Ishikawa (cell line): ENCODE results near the gene TFRC.

Experiments
- CEBPB ChIP-seq: IDR thresholded peaks from 2 replicates; pipeline ENCODE4 v1.6.1; 2012
- CREB1 ChIP-seq: IDR thresholded peaks from 2 replicates; pipeline ENCODE4 v1.6.1; 2012; ENCODE audit warnings: low read depth
- EGR1 ChIP-seq: IDR thresholded peaks from 2 replicates; pipeline ENCODE4 v1.6.1; 2012
- EP300 ChIP-seq: IDR thresholded peaks from 2 replicates; pipeline ENCODE4 v1.6.1; 2012; ENCODE audit warnings: borderline replicate concordance
- FOXM1 ChIP-seq: IDR thresholded peaks from 2 replicates; pipeline ENCODE4 v1.6.1; 2012; ENCODE audit warnings: low read depth, borderline replicate concordance
- MAX ChIP-seq: IDR thresholded peaks from 2 replicates; pipeline ENCODE4 v1.6.1; 2012
- NFIC ChIP-seq: IDR thresholded peaks from 2 replicates; pipeline ENCODE4 v1.6.1; 2012
- RAD21 ChIP-seq: IDR thresholded peaks from 2 replicates; pipeline ENCODE4 v1.6.1; 2012; ENCODE audit warnings: low read depth
- REST ChIP-seq: IDR thresholded peaks from 2 replicates; pipeline ENCODE4 v1.6.1; 2012; ENCODE audit warnings: low read depth, mild to moderate bottlenecking
- TAF1 ChIP-seq: IDR thresholded peaks from 2 replicates; pipeline ENCODE4 v1.6.1; 2012; ENCODE audit warnings: low read depth, mild to moderate bottlenecking
- TCF12 ChIP-seq: IDR thresholded peaks from 2 replicates; pipeline ENCODE4 v1.6.1; 2012; ENCODE audit warnings: low read depth
- TEAD4 ChIP-seq: IDR thresholded peaks from 2 replicates; pipeline ENCODE4 v1.6.1; 2012
- USF1 ChIP-seq: IDR thresholded peaks from 2 replicates; pipeline ENCODE4 v1.6.1; 2012
- YY1 ChIP-seq: IDR thresholded peaks from 2 replicates; pipeline ENCODE4 v1.6.1; 2012; ENCODE audit warnings: low read depth
- ZBTB7A ChIP-seq: IDR thresholded peaks from 2 replicates; pipeline ENCODE4 v1.6.1; 2012; ENCODE audit warnings: low read depth

Gene TFRC

GRCh38 chr3:196051282-196052076, 30.4 kb downstream of the TFRC start:
- TF ChIP-seq FOXM1 (0 out of 2 replicates have a peak, but pooled peaks have one; percentile 18), CREB1 (no peak)

- no peak for TF ChIP-seq MAX
- TF ChIP-seq CEBPB = no peak
- TF ChIP-seq TAF1 = no peak
- no peak for TF ChIP-seq FOXM1
- no peak for TF ChIP-seq TCF12
- TF ChIP-seq ZBTB7A = no peak
- no peak for TF ChIP-seq REST
- no peak for TF ChIP-seq YY1
- TF ChIP-seq EGR1 = no peak
- TF ChIP-seq EP300 = no peak
- TF ChIP-seq TEAD4 = no peak
- no peak for TF ChIP-seq NFIC
- TF ChIP-seq RAD21 = no peak
- TF ChIP-seq USF1 = no peak
- no peak for TF ChIP-seq CREB1
Measured at GRCh38 chr3:196050597-196050996, 31.3 kb downstream of the TFRC start.

- TF ChIP-seq CEBPB = no peak
- TF ChIP-seq REST = no peak
- TF ChIP-seq FOXM1 = no peak
- TF ChIP-seq YY1 = no peak
- TF ChIP-seq CREB1 = no peak
- no peak for TF ChIP-seq TAF1
- no peak for TF ChIP-seq TEAD4
- TF ChIP-seq RAD21 = no peak
- TF ChIP-seq USF1 = no peak
Measured at GRCh38 chr3:196049653-196050052, 32.2 kb downstream of the TFRC start.

- TF ChIP-seq CEBPB = no peak
- no peak for TF ChIP-seq TEAD4
- no peak for TF ChIP-seq USF1
- no peak for TF ChIP-seq TAF1
Measured at GRCh38 chr3:196048922-196049598, 32.8 kb downstream of the TFRC start.

GRCh38 chr3:196047391-196048030, 34.4 kb downstream of the TFRC start:
- TF ChIP-seq MAX (no peak), USF1 (no peak)

- TF ChIP-seq FOXM1 (no peak), EP300 (no peak), REST (no peak), RAD21 (no peak), NFIC (no peak), MAX (no peak), TAF1 (no peak), YY1 (no peak), TCF12 (no peak), EGR1 (no peak), ZBTB7A (no peak), USF1 (no peak), TEAD4 (no peak), CEBPB (no peak)
Measured at GRCh38 chr3:196044513-196044912, 37.4 kb downstream of the TFRC start.
